Neural progenitor cell (in vitro differentiated cells): ENCODE results near the gene ZNF639. TPM values are rescaled to one million over a fixed set of nuclear protein-coding genes. Genes with fewer than 3 reads are reported as not detected.
A peak's percentile ranks its signal among the peaks of the same experiment; 100 is the strongest.

ENCODE experiments used
- DNase-seq: peaks from one replicate; pipeline ENCODE4 v3.0.0-alpha.2; 2016; ENCODE audit warnings: low spot score
- H2AFZ ChIP-seq: fragments of 200-600 bp; sonication (generic); replicated peaks from 2 replicates; pipeline ENCODE4 v1.6.1; 2016; ENCODE audit warnings: antibody characterized with exemption
- H3F3A ChIP-seq: fragments of 200-600 bp; sonication (generic); 2 replicates; pipeline ENCODE4 v1.6.1; 2016; ENCODE audit warnings: antibody characterized with exemption, low read depth
- H3K27ac ChIP-seq: fragments of 200-600 bp; sonication (generic); 2 replicates; pipeline ENCODE4 v1.5.1; 2016; ENCODE audit warnings: mild to moderate bottlenecking
- H3K27me3 ChIP-seq: fragments of 200-600 bp; sonication (generic); 2 replicates; pipeline ENCODE4 v1.6.1; 2016; ENCODE audit warnings: mild to moderate bottlenecking, moderate library complexity
- H3K36me3 ChIP-seq: fragments of 200-600 bp; sonication (generic); 2 replicates; pipeline ENCODE4 v1.5.1; 2016
- H3K4me1 ChIP-seq: fragments of 200-600 bp; sonication (generic); 2 replicates; pipeline ENCODE4 v1.6.1; 2016; ENCODE audit warnings: mixed run types
- H3K4me2 ChIP-seq: fragments of 200-600 bp; sonication (generic); 2 replicates; pipeline ENCODE4 v1.6.1; 2016
- H3K4me3 ChIP-seq: fragments of 200-600 bp; sonication (generic); 2 replicates; pipeline ENCODE4 v1.5.1; 2016
- H3K79me2 ChIP-seq: fragments of 200-600 bp; sonication (generic); 2 replicates; pipeline ENCODE4 v1.6.1; 2016; ENCODE audit warnings: low read depth
- H3K9ac ChIP-seq: fragments of 200-600 bp; sonication (generic); 2 replicates; pipeline ENCODE4 v1.6.1; 2016
- H3K9me3 ChIP-seq: fragments of 200-600 bp; sonication (generic); 2 replicates; pipeline ENCODE4 v1.5.1; 2016; ENCODE audit warnings: low read depth
- H4K20me1 ChIP-seq: fragments of 200-600 bp; sonication (generic); 2 replicates; pipeline ENCODE4 v1.6.1; 2016; ENCODE audit warnings: low read depth
- H3K27ac Mint-ChIP-seq: 3 replicates; pipeline ENCODE4 v1.8.0; 2021; ENCODE audit warnings: mixed read lengths
- H3K27me3 Mint-ChIP-seq: 2 replicates; pipeline ENCODE4 v1.8.0; 2022; ENCODE audit warnings: low read depth, mild to moderate bottlenecking, inconsistent platforms, moderate library complexity, mixed read lengths; ENCODE audit not compliant: insufficient read depth
- H3K36me3 Mint-ChIP-seq: 3 replicates; pipeline ENCODE4 v1.8.0; 2021; ENCODE audit warnings: mixed read lengths
- H3K4me1 Mint-ChIP-seq: 3 replicates; pipeline ENCODE4 v1.8.0; 2021; ENCODE audit warnings: mixed read lengths
- H3K4me3 Mint-ChIP-seq: 3 replicates; pipeline ENCODE4 v1.8.0; 2021; ENCODE audit warnings: mild to moderate bottlenecking, moderate library complexity, mixed read lengths
- H3K9me3 Mint-ChIP-seq: 3 replicates; pipeline ENCODE4 v1.8.0; 2020; ENCODE audit warnings: mixed read lengths
- EZH2 ChIP-seq: fragments of 200-600 bp; sonication (generic); IDR thresholded peaks from 2 replicates; pipeline ENCODE4 v1.6.1; 2017; ENCODE audit warnings: antibody characterized with exemption, mild to moderate bottlenecking, moderate library complexity
- EZH2phosphoT487 ChIP-seq: fragments of 200-600 bp; sonication (generic); IDR thresholded peaks from 2 replicates; pipeline ENCODE4 v1.6.1; 2017; ENCODE audit warnings: antibody characterized with exemption
- total RNA-seq: library from RNA; depleted of rRNA; stranded (reverse); fragments of >200 nt; gene quantifications from 2 replicates; pipeline ENCODE4 v1.2.3, GENCODE V29; 2015; ENCODE audit warnings: low replicate concordance
- TF ChIP-seq, protein P1 (sequence below): fragments of 200-600 bp; sonication (generic); IDR thresholded peaks from 2 replicates; pipeline ENCODE4 v1.5.1; 2017; ENCODE audit warnings: antibody characterized with exemption, mild to moderate bottlenecking

Gene ZNF639
- total RNA-seq, 1 donor from 2014 or later = 107 TPM

DNA sequence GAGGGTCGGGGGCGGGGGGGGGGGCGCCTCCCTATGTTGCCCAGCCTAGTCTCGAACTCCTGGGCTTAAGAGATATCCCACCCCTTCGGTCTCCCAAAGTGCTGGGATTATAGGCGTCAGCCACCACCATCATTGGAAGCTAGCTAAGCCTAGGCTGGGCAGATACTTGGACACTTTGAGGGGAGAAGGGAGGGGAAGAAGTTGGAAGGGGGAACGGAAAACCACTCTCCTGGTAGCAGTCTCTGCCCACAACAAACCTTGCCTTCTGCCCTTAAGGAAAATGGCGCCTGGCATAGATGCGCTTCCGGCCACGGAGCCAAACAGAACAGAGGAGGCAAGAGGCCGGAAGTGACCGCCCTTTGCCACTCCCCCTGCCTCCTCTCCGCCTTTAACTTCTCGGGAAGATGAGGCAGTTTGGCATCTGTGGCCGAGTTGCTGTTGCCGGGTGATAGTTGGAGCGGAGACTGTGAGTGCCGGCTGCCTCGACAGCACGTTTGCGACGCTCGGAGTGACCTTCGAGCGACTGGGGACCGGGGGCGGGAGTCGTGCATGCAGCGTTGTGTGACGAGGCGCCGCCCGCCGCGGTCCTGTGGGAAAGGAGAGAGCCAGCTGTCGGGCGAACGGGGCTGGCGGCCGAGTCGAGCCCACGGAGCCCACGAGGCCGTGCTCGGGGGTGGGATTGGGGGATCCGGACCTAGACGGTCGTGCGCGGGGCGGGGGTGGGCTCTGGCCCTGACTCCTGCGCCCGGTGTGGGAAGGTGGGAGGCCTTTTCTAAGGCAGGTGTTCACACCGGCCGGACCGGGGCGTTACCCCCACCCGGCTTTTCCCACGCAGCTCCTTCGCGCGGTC lies 24.7 kb downstream of the ZNF639 start, which contains the start of gene MFN1:
Gene MFN1 (plus strand): TSS at position 365 of the 850 bp plus-strand sequence. CDS start 1,143 bp downstream, outside the sequence.
- H3K27me3 Mint-ChIP-seq = no peaks in the 10 kb centered on the region
- peak within 1 kb of the TSS; percentile 88 for H3K4me2 ChIP-seq

DNA sequence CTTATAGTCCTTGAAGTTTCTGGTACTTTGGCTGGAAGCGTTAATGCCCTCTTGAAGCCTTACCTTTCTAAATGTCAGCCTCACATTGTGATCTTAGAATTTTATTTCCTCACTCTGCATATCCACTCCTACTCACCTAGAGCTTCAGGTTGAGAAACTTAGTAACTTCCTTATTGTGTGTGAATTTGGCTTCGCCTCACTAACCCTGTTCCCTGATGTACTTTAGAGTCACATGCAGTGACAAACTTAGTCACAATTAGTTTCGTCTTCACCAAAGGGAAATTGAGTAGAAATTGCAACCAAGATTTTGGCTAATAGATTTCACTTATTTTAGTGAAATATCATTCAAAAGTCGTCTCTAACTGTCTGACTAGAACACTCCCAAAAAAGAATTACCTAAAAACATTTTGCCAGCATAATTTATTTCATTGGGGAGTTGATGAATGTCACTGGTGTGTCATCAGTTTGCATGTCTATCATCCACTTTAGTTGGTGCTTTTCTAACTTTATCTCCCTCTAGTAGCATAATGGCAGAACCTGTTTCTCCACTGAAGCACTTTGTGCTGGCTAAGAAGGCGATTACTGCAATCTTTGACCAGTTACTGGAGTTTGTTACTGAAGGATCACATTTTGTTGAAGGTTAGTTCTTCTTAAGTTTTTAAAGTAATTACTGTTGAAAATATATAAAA lies 25.6 kb downstream of the ZNF639 start:
- H3K36me3 ChIP-seq = no peaks in the 10 kb centered on the region
- H4K20me1 ChIP-seq = peaks cover 10% of the 10 kb centered on the region
- Mint-ChIP-seq H3K4me1 (peaks cover 7% of the 10 kb centered on the region), H3K9me3 (no peaks in the 10 kb centered on the region), H3K36me3 (peaks cover 15% of the 10 kb centered on the region), H3K27me3 (no peaks in the 10 kb centered on the region), H3K27ac (no peak overlapping the region), H3K4me3 (peak overlapping the region; percentile 98)
- H3F3A ChIP-seq = peaks cover 3% of the 10 kb centered on the region
- peak; percentile 3 for DNase-seq
- H3K4me2 ChIP-seq = peak overlapping the region; percentile 88
- peaks cover 21% of the 10 kb centered on the region for H3K79me2 ChIP-seq
- no peak overlapping the region for H2AFZ ChIP-seq
- peak overlapping the region; percentile 55 for H3K9ac ChIP-seq
- H3K27me3 ChIP-seq = no peaks in the 10 kb centered on the region
- TF ChIP-seq, protein P1, sequence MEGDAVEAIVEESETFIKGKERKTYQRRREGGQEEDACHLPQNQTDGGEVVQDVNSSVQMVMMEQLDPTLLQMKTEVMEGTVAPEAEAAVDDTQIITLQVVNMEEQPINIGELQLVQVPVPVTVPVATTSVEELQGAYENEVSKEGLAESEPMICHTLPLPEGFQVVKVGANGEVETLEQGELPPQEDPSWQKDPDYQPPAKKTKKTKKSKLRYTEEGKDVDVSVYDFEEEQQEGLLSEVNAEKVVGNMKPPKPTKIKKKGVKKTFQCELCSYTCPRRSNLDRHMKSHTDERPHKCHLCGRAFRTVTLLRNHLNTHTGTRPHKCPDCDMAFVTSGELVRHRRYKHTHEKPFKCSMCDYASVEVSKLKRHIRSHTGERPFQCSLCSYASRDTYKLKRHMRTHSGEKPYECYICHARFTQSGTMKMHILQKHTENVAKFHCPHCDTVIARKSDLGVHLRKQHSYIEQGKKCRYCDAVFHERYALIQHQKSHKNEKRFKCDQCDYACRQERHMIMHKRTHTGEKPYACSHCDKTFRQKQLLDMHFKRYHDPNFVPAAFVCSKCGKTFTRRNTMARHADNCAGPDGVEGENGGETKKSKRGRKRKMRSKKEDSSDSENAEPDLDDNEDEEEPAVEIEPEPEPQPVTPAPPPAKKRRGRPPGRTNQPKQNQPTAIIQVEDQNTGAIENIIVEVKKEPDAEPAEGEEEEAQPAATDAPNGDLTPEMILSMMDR = no peak
- no peak for TF ChIP-seq EZH2
- no peak for TF ChIP-seq EZH2phosphoT487
- no peak overlapping the region for H3K27ac ChIP-seq
- peaks cover 7% of the 10 kb centered on the region for H3K4me1 ChIP-seq
- H3K4me3 ChIP-seq = peak overlapping the region; percentile 59
- no peaks in the 10 kb centered on the region for H3K9me3 ChIP-seq

More for the DNA sequence above, 24.7 kb downstream of the ZNF639 start, which contains the start of gene MFN1:
- H3K27ac ChIP-seq = no peak within 1 kb of the TSS
- H3K9me3 Mint-ChIP-seq = no peaks in the 10 kb centered on the region
- peak; percentile 93 for DNase-seq
- H3K79me2 ChIP-seq = peaks cover 21% of the 10 kb centered on the region
- peaks cover 12% of the 10 kb centered on the region for H3K36me3 Mint-ChIP-seq
- H3K9me3 ChIP-seq = no peaks in the 10 kb centered on the region
- peaks cover 3% of the 10 kb centered on the region for H3F3A ChIP-seq
- peak within 1 kb of the TSS; percentile 98 for H3K4me3 Mint-ChIP-seq
- H3K27ac Mint-ChIP-seq = peak within 1 kb of the TSS; percentile 91
- peaks cover 7% of the 10 kb centered on the region for H3K4me1 Mint-ChIP-seq
- H3K9ac ChIP-seq = peak within 1 kb of the TSS; percentile 55
- H3K4me3 ChIP-seq = peak within 1 kb of the TSS; percentile 59
- TF ChIP-seq, protein P1 = no peak
- peak; percentile 75 for TF ChIP-seq EZH2
- no peaks in the 10 kb centered on the region for H3K27me3 ChIP-seq
- no peaks in the 10 kb centered on the region for H3K36me3 ChIP-seq
- peaks cover 7% of the 10 kb centered on the region for H3K4me1 ChIP-seq
- H4K20me1 ChIP-seq = peaks cover 10% of the 10 kb centered on the region
- H2AFZ ChIP-seq = peak within 1 kb of the TSS; percentile 85

DNA sequence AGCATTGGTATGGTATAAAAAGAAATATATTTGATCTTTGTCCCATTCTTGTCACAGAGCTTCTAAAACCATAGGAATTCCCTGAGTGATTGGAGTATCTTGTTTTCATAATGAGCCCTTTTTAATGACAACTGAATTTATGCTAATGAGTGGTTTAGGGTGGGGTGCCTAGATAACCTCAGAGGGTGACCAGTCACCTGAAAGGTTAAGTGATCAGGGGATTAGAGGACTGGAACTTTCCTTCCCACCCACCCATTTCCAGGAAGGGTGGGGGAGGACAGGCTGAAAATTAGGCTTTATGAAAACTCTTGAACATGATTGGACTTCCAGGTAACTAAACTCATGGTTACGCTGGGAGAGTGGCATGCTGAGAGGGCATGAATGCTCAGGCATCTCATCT lies 33.2 kb downstream of the ZNF639 start:
- Mint-ChIP-seq H3K27me3 (peaks cover 2% of the 10 kb centered on the region), H3K4me1 (no peaks in the 10 kb centered on the region), H3K4me3 (no peak overlapping the region), H3K27ac (no peak overlapping the region), H3K36me3 (peaks cover 50% of the 10 kb centered on the region), H3K9me3 (no peaks in the 10 kb centered on the region)
- TF ChIP-seq EZH2phosphoT487 (no peak), EZH2 (no peak)
- TF ChIP-seq, protein P1 = no peak
- no peaks in the 10 kb centered on the region for H3K9me3 ChIP-seq
- H3K9ac ChIP-seq = no peak overlapping the region
- no peak for DNase-seq
- no peak overlapping the region for H3K27ac ChIP-seq
- H3K27me3 ChIP-seq = no peaks in the 10 kb centered on the region
- no peak overlapping the region for H3K4me3 ChIP-seq
- no peaks in the 10 kb centered on the region for H4K20me1 ChIP-seq
- no peak overlapping the region for H3K4me2 ChIP-seq
- no peaks in the 10 kb centered on the region for H3K4me1 ChIP-seq
- H2AFZ ChIP-seq = no peak overlapping the region
- no peaks in the 10 kb centered on the region for H3K36me3 ChIP-seq
- no peaks in the 10 kb centered on the region for H3F3A ChIP-seq
- H3K79me2 ChIP-seq = no peaks in the 10 kb centered on the region
